IPS-20b (cell line): Measurements from ENCODE around the gene CRKL.
A peak's percentile ranks its signal among the peaks of the same experiment; 100 is the strongest.
"Not testable (repeated sequence)": the region's sequence is repeated elsewhere in the genome, so short reads cannot be mapped to it uniquely, and the experiment has no call there.

ENCODE experiments used
- H3K27ac ChIP-seq: one replicate; pipeline ENCODE4 v1.5.1; 2013; ENCODE audit warnings: low read length
- H3K27me3 ChIP-seq: 2 replicates; pipeline ENCODE4 v1.6.1; 2013; ENCODE audit warnings: mild to moderate bottlenecking, low read length, inconsistent platforms; ENCODE audit not compliant: insufficient read depth
- H3K36me3 ChIP-seq: 2 replicates; pipeline ENCODE4 v1.6.1; 2013; ENCODE audit warnings: low read depth, mild to moderate bottlenecking, inconsistent platforms, low read length, moderate library complexity; ENCODE audit not compliant: insufficient read depth
- H3K4me1 ChIP-seq: 2 replicates; pipeline ENCODE4 v1.6.1; 2013; ENCODE audit warnings: mild to moderate bottlenecking, control low read depth, inconsistent platforms, low read length, moderate library complexity; ENCODE audit not compliant: insufficient read depth
- H3K4me3 ChIP-seq: 2 replicates; pipeline ENCODE4 v1.5.1; 2013; ENCODE audit warnings: mild to moderate bottlenecking, low read length, inconsistent platforms
- H3K9ac ChIP-seq: 2 replicates; pipeline ENCODE4 v1.6.1; 2013; ENCODE audit warnings: low read depth, mild to moderate bottlenecking, inconsistent platforms, low read length, moderate library complexity
- H3K9me3 ChIP-seq: 2 replicates; pipeline ENCODE4 v1.6.1; 2013; ENCODE audit warnings: mild to moderate bottlenecking, low read depth, low read length, inconsistent platforms; ENCODE audit not compliant: insufficient read depth

CRKL gene

GRCh38 chr22:20904008-20904979, 12.9 kb upstream of the CRKL start:
- Histone ChIP-seq H3K27ac (no peak overlapping the region), H3K27me3 (no peaks in the 10 kb centered on the region), H3K4me3 (no peak overlapping the region), H3K9me3 (no peaks in the 10 kb centered on the region), H3K36me3 (no peaks in the 10 kb centered on the region), H3K9ac (no peak overlapping the region), H3K4me1 (no peaks in the 10 kb centered on the region)

DNA sequence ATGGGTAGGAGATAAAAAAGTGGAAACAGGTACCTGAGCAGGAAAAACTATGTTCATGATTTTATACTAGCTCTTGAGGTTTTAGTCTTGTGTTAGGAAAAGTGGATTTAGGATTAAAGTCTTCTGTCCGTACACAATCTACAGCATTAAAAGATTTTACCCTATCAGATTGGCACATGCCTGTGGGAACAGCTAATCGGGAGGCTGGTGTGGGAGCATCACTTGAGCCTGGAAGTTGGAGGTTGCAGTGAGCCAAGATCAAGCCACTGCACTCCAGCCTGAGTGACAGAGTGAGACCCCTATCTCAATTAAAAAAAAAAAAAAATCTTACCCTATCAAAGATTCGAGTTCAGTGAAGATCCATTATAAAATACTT, 12.2 kb upstream of the CRKL start:
- Histone ChIP-seq H3K36me3 (no peaks in the 10 kb centered on the region), H3K4me1 (no peaks in the 10 kb centered on the region), H3K27me3 (no peaks in the 10 kb centered on the region), H3K27ac (no peak overlapping the region), H3K4me3 (no peak overlapping the region), H3K9ac (no peak overlapping the region), H3K9me3 (no peaks in the 10 kb centered on the region)

GRCh38 chr22:20905415-20906386, 11.5 kb upstream of the CRKL start:
- Histone ChIP-seq H3K27me3 (no peaks in the 10 kb centered on the region), H3K36me3 (no peaks in the 10 kb centered on the region), H3K4me3 (no peak overlapping the region), H3K9ac (no peak overlapping the region), H3K4me1 (no peaks in the 10 kb centered on the region), H3K27ac (no peak overlapping the region), H3K9me3 (no peaks in the 10 kb centered on the region)

DNA sequence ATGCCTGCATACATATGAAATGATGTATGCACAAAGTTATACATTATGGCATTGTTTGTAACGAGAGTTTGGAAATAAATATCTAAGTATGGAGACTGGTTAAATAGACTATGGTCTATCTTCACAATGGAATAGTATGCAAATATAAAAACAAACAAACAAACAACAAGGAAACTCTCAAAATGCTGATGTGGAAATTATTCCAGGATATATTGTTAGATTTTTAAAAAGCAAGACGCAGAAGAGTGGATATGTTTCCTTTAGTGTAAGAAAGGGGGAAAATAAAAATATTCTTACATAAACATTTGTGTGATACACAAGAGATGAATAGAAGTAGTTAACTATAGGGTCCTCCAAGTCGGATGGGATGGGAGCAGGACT, 10.8 kb upstream of the CRKL start:
- H3K27ac ChIP-seq = no peak overlapping the region
- H3K9ac ChIP-seq = no peak overlapping the region
- H3K9me3 ChIP-seq = no peaks in the 10 kb centered on the region
- no peaks in the 10 kb centered on the region for H3K4me1 ChIP-seq
- H3K27me3 ChIP-seq = no peaks in the 10 kb centered on the region
- H3K4me3 ChIP-seq = no peak overlapping the region
- H3K36me3 ChIP-seq = no peaks in the 10 kb centered on the region

GRCh38 chr22:20908717-20909116, 8.5 kb upstream of the CRKL start:
- H3K27ac ChIP-seq, H3K4me3 ChIP-seq: not testable (repeated sequence)

DNA sequence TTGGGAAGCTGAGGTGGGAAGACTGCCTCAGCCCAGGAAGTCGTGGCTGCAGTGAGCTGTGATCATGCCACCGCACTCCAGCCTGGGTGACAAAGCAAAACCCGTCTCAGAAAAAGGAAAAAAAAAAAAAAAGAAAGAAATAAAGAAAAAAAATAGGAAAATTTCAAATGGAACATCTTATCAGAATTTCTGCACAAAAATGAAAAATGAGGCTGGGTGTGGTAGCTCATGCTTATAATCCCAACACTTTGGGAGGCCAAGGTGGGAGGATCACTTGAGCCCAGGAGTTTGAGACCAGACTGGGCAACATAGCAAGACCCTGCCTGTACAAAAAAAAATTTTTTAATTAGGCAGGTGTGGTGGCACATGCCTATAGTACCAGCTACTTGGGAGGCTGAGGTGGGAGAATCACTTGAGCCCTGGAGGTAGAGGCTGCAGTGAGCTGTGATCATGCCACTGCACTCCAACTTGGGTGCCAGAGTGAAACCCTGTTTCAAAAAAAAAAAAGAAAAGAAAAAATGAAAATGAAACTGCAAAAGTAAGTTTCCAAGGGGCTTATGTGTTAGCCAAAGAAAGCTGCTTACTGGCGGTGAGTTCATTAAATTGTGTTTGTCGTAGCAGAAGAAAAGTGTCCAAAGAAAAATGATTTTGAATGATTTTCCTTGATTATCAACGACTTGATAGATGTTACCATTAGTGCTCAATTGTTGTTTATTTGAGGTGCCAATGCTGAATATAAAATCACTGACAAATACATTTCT, 7.5 kb upstream of the CRKL start:
- Histone ChIP-seq H3K27me3 (no peaks in the 10 kb centered on the region), H3K36me3 (no peaks in the 10 kb centered on the region), H3K4me3 (no peak overlapping the region), H3K9ac (no peak overlapping the region), H3K27ac (no peak overlapping the region), H3K9me3 (no peaks in the 10 kb centered on the region), H3K4me1 (no peaks in the 10 kb centered on the region)

More at GRCh38 chr22:20908717-20909116, 8.5 kb upstream of the CRKL start:
- not testable (repeated sequence) for H3K27me3 ChIP-seq, H3K9me3 ChIP-seq, H3K4me1 ChIP-seq, H3K36me3 ChIP-seq, H3K9ac ChIP-seq

GRCh38 chr22:20912494-20912893, 4.7 kb upstream of the CRKL start:
- Histone ChIP-seq H3K36me3 (no peaks in the 10 kb centered on the region), H3K9me3 (no peaks in the 10 kb centered on the region), H3K4me1 (no peaks in the 10 kb centered on the region), H3K9ac (no peak overlapping the region), H3K27me3 (no peaks in the 10 kb centered on the region), H3K27ac (no peak overlapping the region), H3K4me3 (no peak overlapping the region)

DNA sequence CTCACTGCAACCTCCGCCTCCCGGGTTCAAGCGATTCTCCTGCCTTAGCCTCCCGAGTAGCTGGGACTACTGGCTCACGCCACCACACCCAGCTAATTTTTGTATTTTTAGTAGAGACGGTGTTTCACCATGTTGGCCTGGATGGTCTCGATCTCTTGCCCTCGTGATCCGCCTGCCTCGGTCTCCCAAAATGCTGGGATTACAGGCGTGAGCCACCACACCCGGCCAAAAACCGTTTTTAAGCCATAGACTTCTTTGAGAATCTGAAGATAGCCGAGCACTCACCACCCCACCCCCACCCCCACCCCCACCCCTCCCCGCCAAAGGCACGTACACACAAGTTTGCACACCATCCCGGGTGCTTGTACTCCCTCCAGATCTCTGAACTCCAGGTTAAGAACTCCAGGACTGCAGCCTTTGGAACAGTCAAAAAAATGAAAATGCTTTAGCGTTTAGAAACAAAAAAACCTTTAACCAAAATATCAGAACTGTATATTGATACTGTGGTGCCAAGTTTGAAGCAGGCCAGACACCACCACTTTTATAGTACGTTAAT, 1.5 kb downstream of the CRKL start:
- H3K36me3 ChIP-seq = peaks cover 17% of the 10 kb centered on the region; the same call in 1 of the 2 replicates
- H3K27ac ChIP-seq = no peak overlapping the region
- H3K27me3 ChIP-seq = no peaks in the 10 kb centered on the region
- H3K9ac ChIP-seq = peak overlapping the region; percentile 90
- H3K9me3 ChIP-seq = no peaks in the 10 kb centered on the region
- H3K4me1 ChIP-seq = peaks cover 10% of the 10 kb centered on the region; the same call in 1 of the 2 replicates
- H3K4me3 ChIP-seq = peak overlapping the region; percentile 94

DNA sequence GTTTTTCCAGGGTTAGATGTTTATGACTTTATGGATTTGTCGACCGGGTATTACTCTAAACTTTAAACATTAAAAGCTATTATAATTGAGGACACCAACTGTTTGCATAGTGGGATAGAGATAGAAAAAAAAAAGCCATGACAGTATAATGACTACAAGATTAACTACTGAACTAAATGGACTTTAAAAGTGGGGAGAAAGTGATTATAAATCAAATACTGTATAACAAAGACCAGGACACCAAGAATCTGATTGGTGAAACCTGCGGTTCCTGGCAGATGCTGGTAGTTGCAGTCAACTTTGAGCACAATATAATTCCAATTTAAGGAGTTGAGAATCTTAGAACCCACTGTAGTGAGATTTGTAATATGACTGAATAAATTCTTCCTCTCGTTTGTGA, 2.5 kb downstream of the CRKL start:
- no peak overlapping the region for H3K27ac ChIP-seq

GRCh38 chr22:20920881-20921203, 3.6 kb downstream of the CRKL start:
- no peaks in the 10 kb centered on the region for H3K9me3 ChIP-seq
- H3K4me3 ChIP-seq = peak overlapping the region; percentile 94
- H3K9ac ChIP-seq = peak overlapping the region; percentile 38; the same call in 1 of the 2 replicates
- H3K4me1 ChIP-seq = peaks cover 29% of the 10 kb centered on the region
- no peaks in the 10 kb centered on the region for H3K27me3 ChIP-seq
- no peak overlapping the region for H3K27ac ChIP-seq
- H3K36me3 ChIP-seq = peaks cover 17% of the 10 kb centered on the region; the same call in 1 of the 2 replicates

More for the DNA sequence above, 2.5 kb downstream of the CRKL start:
- Histone ChIP-seq H3K4me3 (peak overlapping the region; percentile 94), H3K36me3 (peaks cover 17% of the 10 kb centered on the region; the same call in 1 of the 2 replicates), H3K9ac (peak overlapping the region; percentile 90), H3K9me3 (no peaks in the 10 kb centered on the region), H3K27me3 (no peaks in the 10 kb centered on the region), H3K4me1 (peaks cover 20% of the 10 kb centered on the region)
